Measurements from ENCODE around the gene SETBP1.

DNA sequence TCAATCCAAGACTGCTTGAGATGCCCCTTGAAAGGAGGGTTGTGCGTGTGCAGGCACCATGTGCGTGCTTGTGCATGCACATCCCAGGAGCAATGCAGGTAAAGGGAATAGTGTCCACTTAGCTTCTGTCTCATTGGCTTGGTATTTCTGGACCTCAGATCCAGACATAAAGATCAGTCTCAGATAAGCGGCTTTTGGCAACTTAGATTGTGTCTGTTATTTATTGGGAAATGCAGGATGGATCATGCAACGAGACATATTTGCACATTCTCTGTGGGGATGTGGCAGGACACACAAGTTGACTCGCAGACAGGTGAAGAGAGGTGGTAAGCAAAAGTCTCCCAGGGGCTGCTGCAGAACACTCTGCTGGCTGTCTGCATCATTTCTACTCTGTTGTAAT is 67.9 kb downstream of the SETBP1 start:
- TF ChIP-seq, protein P1, sequence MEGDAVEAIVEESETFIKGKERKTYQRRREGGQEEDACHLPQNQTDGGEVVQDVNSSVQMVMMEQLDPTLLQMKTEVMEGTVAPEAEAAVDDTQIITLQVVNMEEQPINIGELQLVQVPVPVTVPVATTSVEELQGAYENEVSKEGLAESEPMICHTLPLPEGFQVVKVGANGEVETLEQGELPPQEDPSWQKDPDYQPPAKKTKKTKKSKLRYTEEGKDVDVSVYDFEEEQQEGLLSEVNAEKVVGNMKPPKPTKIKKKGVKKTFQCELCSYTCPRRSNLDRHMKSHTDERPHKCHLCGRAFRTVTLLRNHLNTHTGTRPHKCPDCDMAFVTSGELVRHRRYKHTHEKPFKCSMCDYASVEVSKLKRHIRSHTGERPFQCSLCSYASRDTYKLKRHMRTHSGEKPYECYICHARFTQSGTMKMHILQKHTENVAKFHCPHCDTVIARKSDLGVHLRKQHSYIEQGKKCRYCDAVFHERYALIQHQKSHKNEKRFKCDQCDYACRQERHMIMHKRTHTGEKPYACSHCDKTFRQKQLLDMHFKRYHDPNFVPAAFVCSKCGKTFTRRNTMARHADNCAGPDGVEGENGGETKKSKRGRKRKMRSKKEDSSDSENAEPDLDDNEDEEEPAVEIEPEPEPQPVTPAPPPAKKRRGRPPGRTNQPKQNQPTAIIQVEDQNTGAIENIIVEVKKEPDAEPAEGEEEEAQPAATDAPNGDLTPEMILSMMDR (IDR thresholded peaks at IDR 0.05) = no peak
- TF ChIP-seq POLR2A (IDR thresholded peaks at IDR 0.05) (no peak), EP300 (IDR thresholded peaks at IDR 0.05) (no peak)
